HepG2 (cell line): ENCODE measurements around the gene PPP1R2B. TPM values are rescaled to one million over a fixed set of nuclear protein-coding genes. Genes with fewer than 3 reads are reported as not detected.

Experiments used
- ATAC-seq: fragments of 200-7000 bp; cut with Tn5 transposase; 3 replicates; pipeline ENCODE4 v1.9.1; 2020; ENCODE audit warnings: mild to moderate bottlenecking, moderate library complexity
- BruUV-seq: library from RNA; stranded (reverse); fragments of 400-500 nt; replicated peaks from 2 replicates; lab custom pipeline; 2021; lab: Mats Ljungman, UMichigan
- CTCF ChIA-PET: fragments of 300-600 bp; formaldehyde crosslinking; extraction: SDS; loops from one replicate; lab custom pipeline; 2021; ENCODE audit warnings: low total read pairs, inconsistent platforms, low intra/inter-chr PET ratio; lab: Yijun Ruan, JAX
- POLR2A ChIA-PET: fragments of 350-600 bp; sonication (Branson Sonifier 250); formaldehyde crosslinking; loops from one replicate; lab custom pipeline; 2020; ENCODE audit warnings: antibody characterized with exemption, inconsistent platforms; lab: Yijun Ruan, JAX
- DNase-seq: peaks from one replicate; pipeline ENCODE4 v3.0.0-alpha.2; 2015; ENCODE audit warnings: low spot score
- FAIRE-seq: peaks from 3 replicates; lab custom pipeline; 2011; peaks lifted over from hg19 to GRCh38; lab: Jason Lieb, UNC
- H2AFZ ChIP-seq: one replicate; pipeline ENCODE4 v1.6.1; 2011; ENCODE audit warnings: low read length, inconsistent platforms
- H3K27ac ChIP-seq: fragments of 300-600 bp; 3 replicates; pipeline ENCODE4 v1.8.0; 2011; ENCODE audit warnings: mixed run types, mild to moderate bottlenecking, mixed read lengths, low read length, inconsistent platforms; ENCODE audit not compliant: insufficient read depth; ENCODE audit errors: extremely low read length
- H3K27me3 ChIP-seq, 2 experiments: fragments of 200-600 bp in 1 of 2; 2 replicates in 1 of 2; 3 replicates in 1 of 2; pipeline versions ENCODE4 v1.6.0 to v1.8.0; 2011; ENCODE audit warnings: low read length in 2 of 2, mild to moderate bottlenecking in 2 of 2, moderate library complexity in 2 of 2, inconsistent platforms in 1 of 2; ENCODE audit not compliant: insufficient read depth in 2 of 2, control insufficient read depth in 1 of 2
- H3K36me3 ChIP-seq, 2 experiments: fragments of 200-600 bp in 1 of 2; replicated peaks in 1 of 2; 2 replicates in 1 of 2; 3 replicates in 1 of 2; pipeline versions ENCODE4 v1.5.1 to v1.8.0; 2011; ENCODE audit warnings: low read length in 2 of 2, inconsistent platforms in 1 of 2; ENCODE audit not compliant: insufficient read depth in 2 of 2, control insufficient read depth in 1 of 2
- H3K4me1 ChIP-seq: 2 replicates; pipeline ENCODE4 v1.5.1; 2012; ENCODE audit warnings: low read length, inconsistent platforms; ENCODE audit not compliant: insufficient read depth
- H3K4me2 ChIP-seq: 2 replicates; pipeline ENCODE4 v1.6.0; 2011; ENCODE audit warnings: low read depth, low read length, inconsistent platforms
- H3K4me3 ChIP-seq, 3 experiments: fragments of 200-600 bp in 1 of 3; sonication (generic), shearing (Covaris generic) in 1 of 3; replicated peaks in 1 of 3; 2 replicates each; pipeline ENCODE4 v1.5.1; 2011 to 2016; ENCODE audit warnings: low read length in 3 of 3, inconsistent platforms in 2 of 3, low read depth in 2 of 3, mild to moderate bottlenecking in 2 of 3, control low read depth in 1 of 3, mixed read lengths in 1 of 3; ENCODE audit not compliant: insufficient read depth in 1 of 3
- H3K79me2 ChIP-seq: one replicate; pipeline ENCODE4 v1.6.1; 2011; ENCODE audit warnings: low read length, inconsistent platforms; ENCODE audit not compliant: insufficient read depth
- H3K9ac ChIP-seq: 2 replicates; pipeline ENCODE4 v1.6.0; 2011; ENCODE audit warnings: mild to moderate bottlenecking, low read depth, low read length, inconsistent platforms; ENCODE audit not compliant: insufficient read depth
- H3K9me3 ChIP-seq: 2 replicates; pipeline ENCODE4 v1.5.1; 2012; ENCODE audit warnings: mild to moderate bottlenecking, low read length
- H4K20me1 ChIP-seq: 2 replicates; pipeline ENCODE4 v1.6.0; 2011; ENCODE audit warnings: inconsistent platforms, mild to moderate bottlenecking, low read length, moderate library complexity; ENCODE audit not compliant: insufficient read depth
- CEBPB ChIP-seq: IDR thresholded peaks from 2 replicates; pipeline ENCODE4 v1.6.1; 2011; ENCODE audit warnings: low read depth, low read length, improper control_type of control experiment, borderline replicate concordance
- DMTF1 ChIP-seq: sonication (generic); formaldehyde crosslinking; IDR thresholded peaks from 2 replicates; pipeline ENCODE4 v1.4.0; 2020; ENCODE audit warnings: mild to moderate bottlenecking, missing genetic modification reagents
- FOXP1 ChIP-seq, 2 experiments: fragments of 450-650 bp in 1 of 2; IDR thresholded peaks; 2 replicates each; pipeline ENCODE4 v1.6.1; 2017 to 2018; ENCODE audit warnings: antibody characterized with exemption in 1 of 2
- HHEX ChIP-seq: IDR thresholded peaks from 2 replicates; pipeline ENCODE4 v1.6.1; 2016; ENCODE audit warnings: control low read depth
- HMG20B ChIP-seq: conservative IDR thresholded peaks from 2 replicates; pipeline ENCODE4 v1.6.1; 2016; ENCODE audit warnings: missing genetic modification reagents, missing compliant biosample characterization
- HNF4A ChIP-seq: sonication (generic); formaldehyde crosslinking; IDR thresholded peaks from 2 replicates; pipeline ENCODE4 v1.4.0; 2020; ENCODE audit warnings: missing genetic modification reagents
- KDM6A ChIP-seq: IDR thresholded peaks from 2 replicates; pipeline ENCODE4 v1.6.1; 2016; ENCODE audit warnings: low read depth
- MTA1 ChIP-seq: sonication (generic); formaldehyde crosslinking; IDR thresholded peaks from 2 replicates; pipeline ENCODE4 v1.4.0; 2020; ENCODE audit warnings: missing genetic modification reagents, mild to moderate bottlenecking, borderline replicate concordance
- NCOA2 ChIP-seq: sonication (generic); formaldehyde crosslinking; IDR thresholded peaks from 2 replicates; pipeline ENCODE4 v1.8.0; 2022; ENCODE audit warnings: inconsistent platforms
- NR2F1 ChIP-seq, 2 experiments: fragments of 450-650 bp in 1 of 2; formaldehyde crosslinking in 1 of 2; IDR thresholded peaks; 2 replicates each; pipeline versions ENCODE4 v1.5.0 to v1.6.1; 2016 to 2020; ENCODE audit warnings: mild to moderate bottlenecking in 1 of 2, missing compliant biosample characterization in 1 of 2, missing genetic modification reagents in 1 of 2, moderate library complexity in 1 of 2
- PREB ChIP-seq: sonication (generic); formaldehyde crosslinking; IDR thresholded peaks from 2 replicates; pipeline ENCODE4 v1.4.0; 2020; ENCODE audit warnings: missing genetic modification reagents
- SPEN ChIP-seq: sonication (generic); formaldehyde crosslinking; IDR thresholded peaks from 2 replicates; pipeline ENCODE4 v1.5.1; 2020; ENCODE audit warnings: low read depth, mild to moderate bottlenecking, missing genetic modification reagents
- ZBTB20 ChIP-seq: sonication (generic); formaldehyde crosslinking; IDR thresholded peaks from 2 replicates; pipeline ENCODE4 v1.8.1; 2023; ENCODE audit warnings: missing genetic modification reagents, low read depth, mild to moderate bottlenecking, borderline replicate concordance
- ZNF576 ChIP-seq: sonication (generic); formaldehyde crosslinking; IDR thresholded peaks from 2 replicates; pipeline ENCODE4 v1.4.0; 2020; ENCODE audit warnings: mild to moderate bottlenecking, missing genetic modification reagents
- ZNF776 ChIP-seq: sonication (generic); formaldehyde crosslinking; IDR thresholded peaks from 2 replicates; pipeline ENCODE4 v1.4.0; 2020; ENCODE audit warnings: mild to moderate bottlenecking, missing genetic modification reagents
- WGBS: methylation state at CpG from one replicate; pipeline ENCODE4 v1.1.6; 2017; ENCODE audit warnings: low lambda C conversion rate; 5-methylcytosine and 5-hydroxymethylcytosine counted together
- in situ Hi-C: cut with HindIII; loops from 2 replicates; pipeline ENCODE4 v1.10.0; 2017; ENCODE audit warnings: low pct_unique_long_range_greater_than_20kb; ENCODE audit not compliant: extremely low pct_ligation_motif_present
- intact Hi-C: fragments of 100-400 bp; cut with micrococcal nuclease; formaldehyde crosslinking; loops from one replicate; pipeline ENCODE4 v1.10.0; 2022; ENCODE audit not compliant: unreplicated experiment
- polyA plus RNA-seq, 8 experiments: library from polyadenylated mRNA; depleted of rRNA in 3 of 8; stranded (reverse) in 7 of 8; unstranded in 1 of 8; fragments of >200 nt; fragmentation: Illumina TruSeq in 4 of 8; extraction: Trizol in 4 of 8; gene quantifications; 2 replicates each; pipeline versions ENCODE4 v1.2.1 to v1.2.3, GENCODE V29; 2011 to 2016; ENCODE audit warnings: low read depth in 4 of 8, missing spikeins in 1 of 8, mixed read lengths in 1 of 8; ENCODE audit not compliant: insufficient read depth in 1 of 8
- total RNA-seq, 5 experiments: library from RNA; depleted of rRNA; stranded (reverse); fragments of >200 nt; fragmentation: Illumina TruSeq; extraction: Trizol; gene quantifications; 2 replicates each; pipeline ENCODE4 v1.2.3, GENCODE V29; 2016; ENCODE audit warnings: low read depth in 1 of 5

The PPP1R2B gene
- total and polyA plus RNA-seq, 2 of the 13 experiments (the other 11 are each of a cell fraction or from before 2014, with no cell fraction given), result 0.07 TPM; not detected in 1

- no peaks in the 10 kb centered on the region for H3K4me1 ChIP-seq
- no peaks in the 10 kb centered on the region for H3K36me3 ChIP-seq
- WGBS, result 42% methylated on average over 1 of the region's 3 CpGs
- POLR2A ChIA-PET, result no interaction called here
- H3K4me3 ChIP-seq, result no peak overlapping the region
- FAIRE-seq, result no peak
- TF ChIP-seq ZNF776, result no peak
- no peak for TF ChIP-seq NCOA2
- TF ChIP-seq HHEX (CRISPR knock-in tag), result no peak
- no peak for TF ChIP-seq NR2F1 (CRISPR knock-in tag; IDR thresholded peaks at IDR 0.05)
- TF ChIP-seq ZBTB20 (CRISPR knock-in tag), result no peak
- no peak for TF ChIP-seq SPEN (CRISPR knock-in tag)
- TF ChIP-seq, all 625 proteins: peak for 0
- intact Hi-C loops (loop anchor here (5.0 kb wide), 1 partner anchor 147 kb away; no protein-coding TSS in a partner anchor), in situ Hi-C loops (loop anchor here (5.0 kb wide), 1 partner anchor 152 kb away; no protein-coding TSS in a partner anchor)
- no peak for DNase-seq
- no TSS peak for BruUV-seq
- no peaks in the 10 kb centered on the region for H3K9me3 ChIP-seq
- no peaks in the 10 kb centered on the region for H3K79me2 ChIP-seq
- ATAC-seq, result no peak
- no peak overlapping the region for H2AFZ ChIP-seq
- no peak overlapping the region for H3K4me2 ChIP-seq
- no peak overlapping the region for H3K27ac ChIP-seq
- H3K27me3 ChIP-seq, result no peaks in the 10 kb centered on the region; a peak in 1 of 5 replicates
- H3K9ac ChIP-seq, result no peak overlapping the region
- no peaks in the 10 kb centered on the region for H4K20me1 ChIP-seq
- CTCF ChIA-PET, result no interaction called here
These were observed 30.6 kb upstream of the PPP1R2B start for GRCh38 chr5:156819537-156819936.

GRCh38 chr5:156819967-156820581 is 30.0 kb upstream of the PPP1R2B start:
- Histone ChIP-seq H3K36me3 (no peaks in the 10 kb centered on the region), H3K27ac (no peak overlapping the region), H3K79me2 (no peaks in the 10 kb centered on the region), H3K4me1 (no peaks in the 10 kb centered on the region), H3K9me3 (no peaks in the 10 kb centered on the region), H4K20me1 (no peaks in the 10 kb centered on the region), H3K4me2 (no peak overlapping the region), H2AFZ (no peak overlapping the region), H3K4me3 (no peak overlapping the region), H3K27me3 (no peaks in the 10 kb centered on the region; a peak in 1 of 5 replicates), H3K9ac (no peak overlapping the region)
- no TSS peak for BruUV-seq
- in situ Hi-C loops (loop anchor here (5.0 to 10.0 kb wide), 2 partner anchors 153 to 875 kb away; no protein-coding TSS in a partner anchor), intact Hi-C loops (loop anchor here (5.0 kb wide), 1 partner anchor 148 kb away; no protein-coding TSS in a partner anchor)
- FAIRE-seq (no peak), ATAC-seq (no peak), DNase-seq (no peak)
- ChIA-PET POLR2A (no interaction called here), CTCF (no interaction called here)
- 12% methylated on average over 7 of the region's 7 CpGs for WGBS
- TF ChIP-seq HMG20B (CRISPR knock-in tag) (no peak), KDM6A (CRISPR knock-in tag) (no peak), HNF4A (CRISPR knock-in tag) (no peak), PREB (CRISPR knock-in tag) (no peak), MTA1 (no peak), DMTF1 (CRISPR knock-in tag) (no peak), FOXP1 (IDR thresholded peaks at IDR 0.05) (no peak), FOXP1 (CRISPR knock-in tag; IDR thresholded peaks at IDR 0.05) (no peak), ZNF576 (no peak), CEBPB (no peak)
